Astrocyte (in vitro differentiated cells and primary cell): Measurements from ENCODE around the gene WAS. TPM values are rescaled to one million over a fixed set of nuclear protein-coding genes. Genes with fewer than 3 reads are reported as not detected.

Experiments used
- DNase-seq: peaks from one replicate; pipeline ENCODE4 v3.0.0-alpha.2; 2010; ENCODE audit warnings: low read depth
- FAIRE-seq: peaks from 2 replicates; lab custom pipeline; 2011; peaks lifted over from hg19 to GRCh38; lab: Jason Lieb, UNC
- H2AFZ ChIP-seq: 2 replicates; pipeline ENCODE4 v1.6.0; 2012; ENCODE audit warnings: low read depth, low read length, inconsistent platforms
- H3K27ac ChIP-seq: 2 replicates; pipeline ENCODE4 v1.5.1; 2011; ENCODE audit warnings: low read depth, low read length, inconsistent platforms
- H3K27me3 ChIP-seq: 2 replicates; pipeline ENCODE4 v1.6.0; 2011; ENCODE audit warnings: low read length, inconsistent platforms; ENCODE audit not compliant: insufficient read depth
- H3K36me3 ChIP-seq: 2 replicates; pipeline ENCODE4 v1.5.1; 2011; ENCODE audit warnings: low read length, inconsistent platforms; ENCODE audit not compliant: insufficient read depth
- H3K4me1 ChIP-seq: 2 replicates; pipeline ENCODE4 v1.5.1; 2011; ENCODE audit warnings: low read length, inconsistent platforms; ENCODE audit not compliant: insufficient read depth
- H3K4me2 ChIP-seq: 2 replicates; pipeline ENCODE4 v1.6.0; 2012; ENCODE audit warnings: low read length, inconsistent platforms
- H3K4me3 ChIP-seq: 2 replicates; pipeline ENCODE4 v1.5.1; 2011; ENCODE audit warnings: low read depth, mild to moderate bottlenecking, low read length, inconsistent platforms; ENCODE audit not compliant: insufficient read depth
- H3K79me2 ChIP-seq: 2 replicates; pipeline ENCODE4 v1.6.0; 2012; ENCODE audit warnings: mild to moderate bottlenecking, low read length, inconsistent platforms; ENCODE audit not compliant: insufficient read depth
- H3K9ac ChIP-seq: 2 replicates; pipeline ENCODE4 v1.6.0; 2012; ENCODE audit warnings: mild to moderate bottlenecking, low read length, inconsistent platforms
- H3K9me3 ChIP-seq: 2 replicates; pipeline ENCODE4 v1.5.1; 2012; ENCODE audit warnings: low read depth, mild to moderate bottlenecking, low read length, inconsistent platforms; ENCODE audit not compliant: insufficient read depth
- H4K20me1 ChIP-seq: 2 replicates; pipeline ENCODE4 v1.6.0; 2012; ENCODE audit warnings: low read length, inconsistent platforms; ENCODE audit not compliant: insufficient read depth
- H3K27ac Mint-ChIP-seq: one replicate; pipeline ENCODE4 v1.8.0; 2021; ENCODE audit warnings: mild to moderate bottlenecking, mixed read lengths; ENCODE audit not compliant: unreplicated experiment
- H3K27me3 Mint-ChIP-seq: one replicate; pipeline ENCODE4 v1.8.0; 2021; ENCODE audit warnings: low read depth, mixed read lengths; ENCODE audit not compliant: unreplicated experiment
- H3K36me3 Mint-ChIP-seq: one replicate; pipeline ENCODE4 v1.8.0; 2021; ENCODE audit warnings: low read depth, mixed read lengths; ENCODE audit not compliant: unreplicated experiment
- H3K4me1 Mint-ChIP-seq: one replicate; pipeline ENCODE4 v1.8.0; 2021; ENCODE audit warnings: low read depth, mixed read lengths; ENCODE audit not compliant: unreplicated experiment
- H3K4me3 Mint-ChIP-seq: one replicate; pipeline ENCODE4 v1.8.0; 2021; ENCODE audit warnings: mild to moderate bottlenecking, moderate library complexity, mixed read lengths; ENCODE audit not compliant: unreplicated experiment
- H3K9me3 Mint-ChIP-seq: one replicate; pipeline ENCODE4 v1.8.0; 2021; ENCODE audit warnings: mild to moderate bottlenecking, mixed read lengths; ENCODE audit not compliant: unreplicated experiment
- CTCF ChIP-seq: IDR thresholded peaks from 2 replicates; pipeline ENCODE4 v1.5.1; 2011; ENCODE audit warnings: low read depth, mild to moderate bottlenecking, inconsistent platforms, low read length, moderate library complexity; ENCODE audit not compliant: insufficient read depth
- EZH2 ChIP-seq: IDR thresholded peaks from 2 replicates; pipeline ENCODE4 v1.6.1; 2012; ENCODE audit warnings: mild to moderate bottlenecking, low read length, inconsistent platforms; ENCODE audit not compliant: insufficient read depth
- total RNA-seq: library from RNA; stranded (reverse); gene quantifications from 2 replicates; pipeline ENCODE4 v1.2.1, GENCODE V29; 2021

The WAS gene
- total RNA-seq, 1 donor from 2014 or later, result 1.1 TPM

GRCh38 chrX:48711929-48712505, 28.4 kb downstream of the WAS start:
- Histone ChIP-seq H3K27me3 (no peaks in the 10 kb centered on the region), H3K4me2 (no peak overlapping the region), H3K27ac (no peak overlapping the region), H3K9ac (no peak overlapping the region), H3K4me1 (peaks cover 8% of the 10 kb centered on the region), H4K20me1 (no peaks in the 10 kb centered on the region), H3K4me3 (no peak overlapping the region), H3K9me3 (no peaks in the 10 kb centered on the region), H2AFZ (no peak overlapping the region), H3K36me3 (no peaks in the 10 kb centered on the region), H3K79me2 (no peaks in the 10 kb centered on the region)
- peaks cover 8% of the 10 kb centered on the region for H3K36me3 Mint-ChIP-seq
- FAIRE-seq, result no peak
- peaks cover 15% of the 10 kb centered on the region for H3K9me3 Mint-ChIP-seq
- H3K4me1 Mint-ChIP-seq, result peaks cover 3% of the 10 kb centered on the region
- H3K27ac Mint-ChIP-seq, result no peak overlapping the region
- H3K27me3 Mint-ChIP-seq, result peaks cover 2% of the 10 kb centered on the region
- H3K4me3 Mint-ChIP-seq, result no peak overlapping the region
- no peak for DNase-seq
- no peak for TF ChIP-seq EZH2
- TF ChIP-seq CTCF, result no peak

GRCh38 chrX:48713847-48714246, 30.2 kb downstream of the WAS start:
- Histone ChIP-seq H3K27me3 (no peaks in the 10 kb centered on the region), H3K9me3 (no peaks in the 10 kb centered on the region), H3K27ac (no peak overlapping the region), H3K36me3 (no peaks in the 10 kb centered on the region), H2AFZ (no peak overlapping the region), H4K20me1 (no peaks in the 10 kb centered on the region), H3K9ac (no peak overlapping the region), H3K4me1 (peaks cover 8% of the 10 kb centered on the region), H3K4me3 (no peak overlapping the region), H3K79me2 (no peaks in the 10 kb centered on the region), H3K4me2 (no peak overlapping the region)
- H3K27ac Mint-ChIP-seq, result no peak overlapping the region
- H3K4me3 Mint-ChIP-seq, result no peak overlapping the region
- H3K27me3 Mint-ChIP-seq, result peaks cover 2% of the 10 kb centered on the region
- H3K9me3 Mint-ChIP-seq, result peaks cover 24% of the 10 kb centered on the region
- FAIRE-seq (peak; percentile 88), DNase-seq (no peak)
- TF ChIP-seq CTCF, result no peak
- TF ChIP-seq EZH2, result no peak
- peaks cover 3% of the 10 kb centered on the region for H3K4me1 Mint-ChIP-seq
- peaks cover 5% of the 10 kb centered on the region for H3K36me3 Mint-ChIP-seq

- H2AFZ ChIP-seq, result no peak overlapping the region
- Mint-ChIP-seq H3K36me3 (peaks cover 5% of the 10 kb centered on the region), H3K9me3 (peaks cover 24% of the 10 kb centered on the region), H3K4me1 (peaks cover 3% of the 10 kb centered on the region), H3K27ac (no peak overlapping the region), H3K4me3 (no peak overlapping the region), H3K27me3 (peaks cover 2% of the 10 kb centered on the region)
- peak overlapping the region; percentile 14 for H3K4me2 ChIP-seq
- TF ChIP-seq CTCF, result no peak
- TF ChIP-seq EZH2, result no peak
- no peaks in the 10 kb centered on the region for H3K36me3 ChIP-seq
- FAIRE-seq, result peak; percentile 20
- no peak overlapping the region for H3K9ac ChIP-seq
- no peak overlapping the region for H3K4me3 ChIP-seq
- no peak for DNase-seq
- peaks cover 8% of the 10 kb centered on the region for H3K4me1 ChIP-seq
- no peaks in the 10 kb centered on the region for H3K9me3 ChIP-seq
- H4K20me1 ChIP-seq, result no peaks in the 10 kb centered on the region
- H3K79me2 ChIP-seq, result no peaks in the 10 kb centered on the region
- H3K27ac ChIP-seq, result no peak overlapping the region
- no peaks in the 10 kb centered on the region for H3K27me3 ChIP-seq
Measured at GRCh38 chrX:48714573-48714972, 31.0 kb downstream of the WAS start.
